SJCRH30 (cell line): ENCODE data around the gene ZBTB49. TPM values are rescaled to one million over a fixed set of nuclear protein-coding genes. Genes with fewer than 3 reads are reported as not detected.
"Not testable (repeated sequence)": the region's sequence is repeated elsewhere in the genome, so short reads cannot be mapped to it uniquely, and the experiment has no call there.

ENCODE experiments used
- DNase-seq, 2 experiments: peaks; one replicate each; pipeline ENCODE4 v3.0.0-alpha.2; 2015 to 2020
- H3K27ac ChIP-seq: fragments of 250-450 bp; sonication (Bioruptor Pico); 2 replicates; pipeline ENCODE4 v1.5.1; 2020; ENCODE audit warnings: mild to moderate bottlenecking, moderate library complexity
- H3K27me3 ChIP-seq: fragments of 250-450 bp; sonication (Bioruptor Pico); 2 replicates; pipeline ENCODE4 v1.5.1; 2020; ENCODE audit warnings: mild to moderate bottlenecking, moderate library complexity
- H3K36me3 ChIP-seq: fragments of 250-450 bp; sonication (Bioruptor Pico); 2 replicates; pipeline ENCODE4 v1.5.1; 2020; ENCODE audit warnings: mild to moderate bottlenecking, moderate library complexity
- H3K4me1 ChIP-seq: fragments of 250-450 bp; sonication (Bioruptor Pico); 2 replicates; pipeline ENCODE4 v1.5.1; 2020; ENCODE audit warnings: mild to moderate bottlenecking, moderate library complexity
- H3K4me3 ChIP-seq: fragments of 250-450 bp; sonication (Bioruptor Pico); 2 replicates; pipeline ENCODE4 v1.5.1; 2020; ENCODE audit warnings: mild to moderate bottlenecking, moderate library complexity
- H3K9me3 ChIP-seq: fragments of 250-450 bp; sonication (Bioruptor Pico); replicated peaks from 2 replicates; pipeline ENCODE4 v1.5.1; 2020; ENCODE audit warnings: mild to moderate bottlenecking, moderate library complexity
- total RNA-seq: library from RNA; depleted of rRNA; stranded (reverse); fragments of >200 nt; shearing (Covaris generic); gene quantifications from 2 replicates; pipeline ENCODE4 v1.2.3, GENCODE V29; 2014

ZBTB49 gene
- total RNA-seq, 1 experiment from 2014 or later: 5.9 TPM

GRCh38 chr4:4344915-4345527, 55.0 kb downstream of the ZBTB49 start:
- DNase-seq: no peak
- Histone ChIP-seq H3K4me1 (no peaks in the 10 kb centered on the region), H3K27ac (no peak overlapping the region), H3K36me3 (no peaks in the 10 kb centered on the region), H3K27me3 (peaks cover 9% of the 10 kb centered on the region; the same call in 1 of the 2 replicates), H3K4me3 (no peak overlapping the region), H3K9me3 (no peaks in the 10 kb centered on the region)

GRCh38 chr4:4347585-4347984, 57.5 kb downstream of the ZBTB49 start:
- Histone ChIP-seq H3K4me3 (no peak overlapping the region), H3K9me3 (no peaks in the 10 kb centered on the region), H3K36me3 (no peaks in the 10 kb centered on the region), H3K27me3 (peaks cover 7% of the 10 kb centered on the region; the same call in 1 of the 2 replicates), H3K4me1 (no peaks in the 10 kb centered on the region), H3K27ac (no peak overlapping the region)
- no peak for DNase-seq

- not testable (repeated sequence) for H3K36me3 ChIP-seq, H3K27me3 ChIP-seq, H3K27ac ChIP-seq, H3K4me3 ChIP-seq, H3K9me3 ChIP-seq, H3K4me1 ChIP-seq
- DNase-seq: peak in 1 of 2 experiments; percentile 13
Observed at GRCh38 chr4:4348585-4348984, 58.5 kb downstream of the ZBTB49 start.

GRCh38 chr4:4349867-4350266, 59.8 kb downstream of the ZBTB49 start:
- H3K4me1 ChIP-seq: no peaks in the 10 kb centered on the region
- H3K9me3 ChIP-seq: no peaks in the 10 kb centered on the region
- H3K27ac ChIP-seq: no peak overlapping the region
- H3K4me3 ChIP-seq: no peak overlapping the region
- H3K36me3 ChIP-seq: no peaks in the 10 kb centered on the region
- H3K27me3 ChIP-seq: 0 out of 2 replicates have a peak, but pooled peaks cover 3% of the 10 kb centered on the region
- no peak for DNase-seq

- Histone ChIP-seq H3K36me3 (no peaks in the 10 kb centered on the region), H3K27ac (no peak overlapping the region), H3K4me3 (no peak overlapping the region), H3K9me3 (no peaks in the 10 kb centered on the region), H3K4me1 (no peaks in the 10 kb centered on the region), H3K27me3 (peaks cover 10% of the 10 kb centered on the region; the same call in 1 of the 2 replicates)
- DNase-seq: no peak
Observed at GRCh38 chr4:4350909-4351308, 60.9 kb downstream of the ZBTB49 start.

- Histone ChIP-seq H3K9me3 (no peaks in the 10 kb centered on the region), H3K27ac (no peak overlapping the region), H3K27me3 (peaks cover 29% of the 10 kb centered on the region; the same call in 1 of the 2 replicates), H3K4me1 (no peaks in the 10 kb centered on the region), H3K4me3 (no peak overlapping the region), H3K36me3 (no peaks in the 10 kb centered on the region)
- DNase-seq: no peak
Observed at GRCh38 chr4:4355302-4355701, 65.3 kb downstream of the ZBTB49 start.

- Histone ChIP-seq H3K27me3 (peaks cover 29% of the 10 kb centered on the region; the same call in 1 of the 2 replicates), H3K27ac (no peak overlapping the region), H3K36me3 (no peaks in the 10 kb centered on the region), H3K4me3 (no peak overlapping the region), H3K4me1 (no peaks in the 10 kb centered on the region), H3K9me3 (no peaks in the 10 kb centered on the region)
- DNase-seq: no peak
Observed at GRCh38 chr4:4356106-4357041, 66.3 kb downstream of the ZBTB49 start.

GRCh38 chr4:4358093-4358854, 68.2 kb downstream of the ZBTB49 start:
- H3K4me3 ChIP-seq: no peak overlapping the region
- H3K27me3 ChIP-seq: peaks cover 29% of the 10 kb centered on the region; the same call in 1 of the 2 replicates
- H3K36me3 ChIP-seq: no peaks in the 10 kb centered on the region
- DNase-seq: no peak
- H3K27ac ChIP-seq: no peak overlapping the region
- no peaks in the 10 kb centered on the region for H3K9me3 ChIP-seq
- H3K4me1 ChIP-seq: no peaks in the 10 kb centered on the region

- no peaks in the 10 kb centered on the region for H3K9me3 ChIP-seq
- no peak overlapping the region for H3K27ac ChIP-seq
- H3K4me1 ChIP-seq: no peaks in the 10 kb centered on the region
- peaks cover 20% of the 10 kb centered on the region; the same call in 1 of the 2 replicates for H3K27me3 ChIP-seq
- H3K36me3 ChIP-seq: no peaks in the 10 kb centered on the region
- DNase-seq: no peak
- no peak overlapping the region for H3K4me3 ChIP-seq
Observed at GRCh38 chr4:4361883-4362282, 71.8 kb downstream of the ZBTB49 start.

- Histone ChIP-seq H3K36me3 (no peaks in the 10 kb centered on the region), H3K27ac (no peak overlapping the region), H3K9me3 (no peaks in the 10 kb centered on the region), H3K27me3 (peaks cover 11% of the 10 kb centered on the region; the same call in 1 of the 2 replicates), H3K4me3 (no peak overlapping the region), H3K4me1 (no peaks in the 10 kb centered on the region)
- no peak for DNase-seq
Observed at GRCh38 chr4:4362991-4363697, 73.1 kb downstream of the ZBTB49 start.

GRCh38 chr4:4364061-4364460, 74.0 kb downstream of the ZBTB49 start:
- H3K4me1 ChIP-seq: no peaks in the 10 kb centered on the region
- H3K36me3 ChIP-seq: no peaks in the 10 kb centered on the region
- H3K4me3 ChIP-seq: no peak overlapping the region
- H3K9me3 ChIP-seq: no peaks in the 10 kb centered on the region
- no peak for DNase-seq
- H3K27me3 ChIP-seq: peaks cover 2% of the 10 kb centered on the region; the same call in 1 of the 2 replicates
- no peak overlapping the region for H3K27ac ChIP-seq

GRCh38 chr4:4364486-4365208, 74.6 kb downstream of the ZBTB49 start:
- Histone ChIP-seq H3K4me3 (no peak overlapping the region), H3K9me3 (no peaks in the 10 kb centered on the region), H3K27me3 (no peaks in the 10 kb centered on the region), H3K4me1 (no peaks in the 10 kb centered on the region), H3K27ac (no peak overlapping the region), H3K36me3 (no peaks in the 10 kb centered on the region)
- no peak for DNase-seq

GRCh38 chr4:4368809-4369580, 78.9 kb downstream of the ZBTB49 start:
- no peak for DNase-seq
- Histone ChIP-seq H3K9me3 (no peaks in the 10 kb centered on the region), H3K4me3 (no peak overlapping the region)

More at GRCh38 chr4:4368809-4369580, 78.9 kb downstream of the ZBTB49 start:
- Histone ChIP-seq H3K36me3 (no peaks in the 10 kb centered on the region), H3K4me1 (no peaks in the 10 kb centered on the region), H3K27me3 (0 out of 2 replicates have a peak, but pooled peaks cover 3% of the 10 kb centered on the region), H3K27ac (no peak overlapping the region)
